K562 (cell line): ENCODE measurements around the gene C18orf63. TPM values are rescaled to one million over a fixed set of nuclear protein-coding genes. Genes with fewer than 3 reads are reported as not detected.

Source experiments
- ATAC-seq: fragments of 200-7000 bp; cut with Tn5 transposase; 3 replicates; pipeline ENCODE4 v1.9.1; 2020; ENCODE audit warnings: moderate library complexity
- BruUV-seq: library from RNA; stranded (reverse); fragments of 400-500 nt; replicated peaks from 2 replicates; lab custom pipeline; 2021; lab: Mats Ljungman, UMichigan
- CTCF ChIA-PET: fragments of 300-600 bp; formaldehyde crosslinking; extraction: SDS; loops from one replicate; lab custom pipeline; 2021; ENCODE audit warnings: low intra/inter-chr PET ratio; lab: Yijun Ruan, JAX
- POLR2A ChIA-PET: fragments of 300-600, 350-650 bp; sonication (Branson Sonifier 250); formaldehyde crosslinking; extraction: SDS; loops from one replicate; lab custom pipeline; 2021; ENCODE audit warnings: antibody characterized with exemption, inconsistent platforms; lab: Yijun Ruan, JAX
- DNase-seq, 4 experiments: peaks; one replicate each; pipeline versions ENCODE4 v3.0.0 to v3.0.0-alpha.2; 2011 to 2018; ENCODE audit warnings: low spot score in 3 of 4, mixed read lengths in 3 of 4; ENCODE audit errors: extremely low read depth in 1 of 4
- FAIRE-seq: peaks from 2 replicates; lab custom pipeline; 2011; peaks lifted over from hg19 to GRCh38; lab: Jason Lieb, UNC
- H2AFZ ChIP-seq: 2 replicates; pipeline ENCODE4 v1.6.0; 2011; ENCODE audit warnings: low read depth, low read length, control low read depth, inconsistent platforms
- H3K27ac ChIP-seq: fragments of 200-600 bp; 3 replicates; pipeline ENCODE4 v1.8.0; 2011; ENCODE audit warnings: low read depth, mild to moderate bottlenecking, control low read depth, inconsistent platforms, low read length, moderate library complexity, mixed read lengths; ENCODE audit errors: extremely low read depth
- H3K27me3 ChIP-seq, 2 experiments: fragments of 300-600 bp in 1 of 2; 2 replicates in 1 of 2; 3 replicates in 1 of 2; pipeline versions ENCODE4 v1.6.0 to v1.8.0; 2011; ENCODE audit warnings: inconsistent platforms in 2 of 2, low read length in 2 of 2, mild to moderate bottlenecking in 1 of 2, mixed read lengths in 1 of 2, moderate library complexity in 1 of 2; ENCODE audit not compliant: control insufficient read depth in 2 of 2, insufficient read depth in 2 of 2
- H3K36me3 ChIP-seq: fragments of 300-600 bp; 3 replicates; pipeline ENCODE4 v1.8.0; 2011; ENCODE audit warnings: mild to moderate bottlenecking, low read length, inconsistent platforms; ENCODE audit not compliant: control insufficient read depth, insufficient read depth
- H3K4me1 ChIP-seq, 2 experiments: fragments of 200-600 bp in 1 of 2; replicated peaks in 1 of 2; 2 replicates in 1 of 2; 3 replicates in 1 of 2; pipeline versions ENCODE4 v1.5.1 to v1.8.0; 2011; ENCODE audit warnings: inconsistent platforms in 2 of 2, low read length in 2 of 2, mild to moderate bottlenecking in 1 of 2, mixed read lengths in 1 of 2, moderate library complexity in 1 of 2; ENCODE audit not compliant: control insufficient read depth in 2 of 2, insufficient read depth in 2 of 2
- H3K4me2 ChIP-seq: 2 replicates; pipeline ENCODE4 v1.6.1; 2011; ENCODE audit warnings: low read length, control low read depth, inconsistent platforms, mixed read lengths; ENCODE audit not compliant: insufficient read depth
- H3K4me3 ChIP-seq: fragments of 200-600 bp; sonication (generic), shearing (Covaris generic); 2 replicates; pipeline ENCODE4 v1.5.1; 2016; ENCODE audit warnings: control low read depth, inconsistent platforms
- H3K79me2 ChIP-seq: fragments of 200-600 bp; 3 replicates; pipeline ENCODE4 v1.8.0; 2011; ENCODE audit warnings: low read length, inconsistent platforms; ENCODE audit not compliant: control insufficient read depth, insufficient read depth
- H3K9ac ChIP-seq, 2 experiments: 2 replicates each; pipeline versions ENCODE4 v1.6.0 to v1.6.1; 2011; ENCODE audit warnings: low read depth in 2 of 2, low read length in 2 of 2, control low read depth in 1 of 2, inconsistent platforms in 1 of 2, mild to moderate bottlenecking in 1 of 2, mixed read lengths in 1 of 2; ENCODE audit not compliant: insufficient read depth in 1 of 2
- H3K9me1 ChIP-seq: one replicate; pipeline ENCODE4 v1.6.0; 2011; ENCODE audit warnings: inconsistent platforms, mild to moderate bottlenecking, low read length, moderate library complexity; ENCODE audit not compliant: control insufficient read depth, insufficient read depth
- H3K9me3 ChIP-seq: replicated peaks from 2 replicates; pipeline ENCODE4 v1.5.1; 2011; ENCODE audit warnings: low read depth, low read length, inconsistent platforms; ENCODE audit not compliant: control insufficient read depth, insufficient read depth
- H4K20me1 ChIP-seq: replicated peaks from 2 replicates; pipeline ENCODE4 v1.6.1; 2011; ENCODE audit warnings: low read length, inconsistent platforms, mixed read lengths; ENCODE audit not compliant: control insufficient read depth, insufficient read depth
- CSDE1 ChIP-seq, 2 experiments: fragments of 450-650 bp; IDR thresholded peaks; 2 replicates each; pipeline ENCODE4 v1.6.1; 2016; ENCODE audit warnings: mild to moderate bottlenecking in 1 of 2
- DDX20 ChIP-seq: fragments of 450-650 bp; IDR thresholded peaks from 2 replicates; pipeline ENCODE4 v1.6.1; 2016; ENCODE audit warnings: missing genetic modification characterization, low read depth, mild to moderate bottlenecking, missing compliant biosample characterization, moderate library complexity
- NELFE ChIP-seq: IDR thresholded peaks from 2 replicates; pipeline ENCODE4 v1.6.1; 2011; ENCODE audit warnings: mild to moderate bottlenecking; ENCODE audit not compliant: insufficient read depth, insufficient read length
- SMARCA4 ChIP-seq: fragments of 450-650 bp; IDR thresholded peaks from 2 replicates; pipeline ENCODE4 v1.6.1; 2016
- SNRNP70 ChIP-seq: fragments of 200-400 bp; formaldehyde crosslinking; optimal IDR thresholded peaks from 2 replicates; pipeline ENCODE3; 2017; ENCODE audit warnings: low read depth, low read length
- USF2 ChIP-seq: sonication (generic); formaldehyde crosslinking; IDR thresholded peaks from 2 replicates; pipeline ENCODE4 v1.5.0; 2020; ENCODE audit warnings: missing genetic modification reagents
- ZBTB43 ChIP-seq: sonication (generic); formaldehyde crosslinking; IDR thresholded peaks from 2 replicates; pipeline ENCODE4 v1.8.0; 2023; ENCODE audit warnings: mild to moderate bottlenecking, missing genetic modification reagents
- ZNF316 ChIP-seq: fragments of 450-650 bp; IDR thresholded peaks from 2 replicates; pipeline ENCODE4 v1.6.1; 2016
- ZNF436 ChIP-seq: fragments of 250-450, 450-650 bp; sonication (Bioruptor Pico); formaldehyde crosslinking; IDR thresholded peaks from 2 replicates; pipeline ENCODE4 v1.7.0; 2020; ENCODE audit warnings: mild to moderate bottlenecking
- ZNF699 ChIP-seq: fragments of 250-450 bp; sonication (Bioruptor Pico); IDR thresholded peaks from 2 replicates; pipeline ENCODE4 v1.8.0; 2021; ENCODE audit warnings: mild to moderate bottlenecking, moderate library complexity; ENCODE audit not compliant: insufficient replicate concordance
- WGBS: fragments of 100-300 bp; shearing (Covaris generic); methylation state at CpG from one replicate; pipeline ENCODE4 v1.1.6; 2016; ENCODE audit warnings: low coverage, mixed read lengths; ENCODE audit not compliant: insufficient coverage; ENCODE audit errors: missing lambda C conversion rate; 5-methylcytosine and 5-hydroxymethylcytosine counted together
- in situ Hi-C: fragments of 300-500 bp; cut with MboI; formaldehyde crosslinking; loops from 4 replicates; pipeline ENCODE4 v1.15.0; 2018; ENCODE audit warnings: inconsistent platforms, mixed read lengths
- intact Hi-C: fragments of 100-400 bp; cut with micrococcal nuclease; formaldehyde crosslinking; loops from 2 replicates; pipeline ENCODE4 v1.14.2; 2022
- polyA plus RNA-seq, 8 experiments: library from polyadenylated mRNA; depleted of rRNA in 4 of 8; stranded (reverse) in 5 of 8; unstranded in 3 of 8; fragments of >200 nt; fragmentation: Nextera tagmentation in 2 of 8; fragmentation: Illumina TruSeq in 1 of 8; extraction: Ambion mirVana in 2 of 8; extraction: Trizol in 1 of 8; gene quantifications; 2 replicates each; pipeline versions ENCODE4 v1.2.1 to v1.2.3, GENCODE V29; 2011 to 2014; ENCODE audit warnings: inconsistent platforms in 1 of 8, missing spikeins in 1 of 8
- total RNA-seq, 7 experiments: library from RNA; depleted of rRNA in 6 of 7; stranded (reverse); fragments of >200 nt in 6 of 7; fragmentation: Illumina TruSeq in 2 of 7; extraction: Trizol in 2 of 7; gene quantifications; 2 replicates each; pipeline versions ENCODE4 v1.2.1 to v1.2.3, GENCODE V29; 2011 to 2021; ENCODE audit warnings: low replicate concordance in 1 of 7
- TF ChIP-seq, protein P1 (sequence below), 2 experiments: fragments of 250-450 bp in 1 of 2; fragments of 450-650 bp in 1 of 2; sonication (Bioruptor Pico) in 1 of 2; IDR thresholded peaks; 2 replicates each; pipeline versions ENCODE4 v1.6.1 to v1.8.0; 2016 to 2021; ENCODE audit warnings: mild to moderate bottlenecking in 2 of 2, moderate library complexity in 2 of 2, missing compliant biosample characterization in 1 of 2, missing genetic modification characterization in 1 of 2
- TF ChIP-seq, protein P2 (sequence below): fragments of 450-650 bp; IDR thresholded peaks from 2 replicates; pipeline ENCODE4 v1.6.1; 2017; ENCODE audit warnings: antibody characterized with exemption

Gene C18orf63
- total and polyA plus RNA-seq, 9 of the 15 experiments (the other 6 are each of a cell fraction or from before 2014, with no cell fraction given), result not detected

GRCh38 chr18:74392323-74392722, 76.7 kb downstream of the C18orf63 start:
- no peaks in the 10 kb centered on the region for H3K4me1 ChIP-seq
- H3K4me3 ChIP-seq, result no peak overlapping the region
- H3K9me3 ChIP-seq, result no peaks in the 10 kb centered on the region
- H3K79me2 ChIP-seq, result no peaks in the 10 kb centered on the region
- DNase-seq (no peak), ATAC-seq (no peak), FAIRE-seq (no peak)
- intact Hi-C loops (no loop called here), in situ Hi-C loops (no loop called here)
- 0% methylated on average over 4 of the region's 4 CpGs for WGBS
- no peak overlapping the region for H3K9ac ChIP-seq
- ChIA-PET POLR2A (interaction anchor here (0.6 to 0.7 kb wide), 2 partner anchors 138 to 1216 kb away, joined by 3 to 5 read pairs; no protein-coding TSS in a partner anchor), CTCF (no interaction called here)
- no peaks in the 10 kb centered on the region for H3K36me3 ChIP-seq
- peaks cover 11 to 53% of the 10 kb centered on the region in 2 experiments for H3K27me3 ChIP-seq
- no peaks in the 10 kb centered on the region for H3K9me1 ChIP-seq
- H4K20me1 ChIP-seq, result no peaks in the 10 kb centered on the region
- TF ChIP-seq USF2, result no peak
- no peak overlapping the region for H3K4me2 ChIP-seq
- BruUV-seq, result no TSS peak
- no peak overlapping the region for H2AFZ ChIP-seq
- H3K27ac ChIP-seq, result no peak overlapping the region

DNA sequence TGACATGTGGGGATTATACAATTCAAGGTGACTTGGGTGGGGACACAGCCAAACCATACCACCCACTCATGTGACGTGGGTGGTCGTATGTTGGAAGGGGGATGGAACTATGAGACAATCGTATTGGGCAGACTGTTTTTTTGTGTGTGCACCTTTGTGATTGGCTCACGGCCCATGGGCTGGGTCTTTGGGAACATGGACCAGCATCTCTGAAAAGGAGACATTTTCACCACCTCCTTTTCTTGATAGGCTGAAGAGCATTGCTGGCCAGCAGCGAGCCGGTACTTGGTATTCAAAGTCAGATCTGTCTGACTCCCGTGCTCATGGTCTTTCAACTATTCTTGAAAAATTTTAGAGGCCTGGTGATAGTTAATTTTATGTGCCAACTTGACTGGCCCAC, 79.4 kb downstream of the C18orf63 start:
- DNase-seq (no peak), FAIRE-seq (no peak), ATAC-seq (no peak)
- intact Hi-C loops (no loop called here), in situ Hi-C loops (no loop called here)
- 0% methylated on average over 7 of the region's 7 CpGs for WGBS
- Histone ChIP-seq H3K27me3 (peaks cover 11 to 62% of the 10 kb centered on the region in 2 experiments), H3K27ac (no peak overlapping the region), H3K79me2 (no peaks in the 10 kb centered on the region), H3K4me2 (no peak overlapping the region), H4K20me1 (no peaks in the 10 kb centered on the region), H2AFZ (no peak overlapping the region), H3K9me3 (no peaks in the 10 kb centered on the region), H3K9me1 (no peaks in the 10 kb centered on the region), H3K4me1 (no peaks in the 10 kb centered on the region), H3K9ac (no peak overlapping the region), H3K36me3 (no peaks in the 10 kb centered on the region), H3K4me3 (no peak overlapping the region)
- CTCF ChIA-PET, result no interaction called here
- POLR2A ChIA-PET, result no interaction called here
- BruUV-seq, result no TSS peak
- TF ChIP-seq DDX20 (tag) (no peak), ZNF316 (no peak), CSDE1 (IDR thresholded peaks at IDR 0.05) (no peak), ZNF699 (CRISPR knock-in tag) (no peak), NELFE (no peak), ZNF436 (no peak), SNRNP70 (no peak), ZBTB43 (CRISPR knock-in tag) (no peak), SMARCA4 (no peak)
- TF ChIP-seq, protein P1, sequence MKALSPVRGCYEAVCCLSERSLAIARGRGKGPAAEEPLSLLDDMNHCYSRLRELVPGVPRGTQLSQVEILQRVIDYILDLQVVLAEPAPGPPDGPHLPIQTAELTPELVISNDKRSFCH (CRISPR knock-in tag; IDR thresholded peaks at IDR 0.05), result no peak
- TF ChIP-seq, protein P1 (tag; IDR thresholded peaks at IDR 0.05), result no peak
- TF ChIP-seq, protein P2, sequence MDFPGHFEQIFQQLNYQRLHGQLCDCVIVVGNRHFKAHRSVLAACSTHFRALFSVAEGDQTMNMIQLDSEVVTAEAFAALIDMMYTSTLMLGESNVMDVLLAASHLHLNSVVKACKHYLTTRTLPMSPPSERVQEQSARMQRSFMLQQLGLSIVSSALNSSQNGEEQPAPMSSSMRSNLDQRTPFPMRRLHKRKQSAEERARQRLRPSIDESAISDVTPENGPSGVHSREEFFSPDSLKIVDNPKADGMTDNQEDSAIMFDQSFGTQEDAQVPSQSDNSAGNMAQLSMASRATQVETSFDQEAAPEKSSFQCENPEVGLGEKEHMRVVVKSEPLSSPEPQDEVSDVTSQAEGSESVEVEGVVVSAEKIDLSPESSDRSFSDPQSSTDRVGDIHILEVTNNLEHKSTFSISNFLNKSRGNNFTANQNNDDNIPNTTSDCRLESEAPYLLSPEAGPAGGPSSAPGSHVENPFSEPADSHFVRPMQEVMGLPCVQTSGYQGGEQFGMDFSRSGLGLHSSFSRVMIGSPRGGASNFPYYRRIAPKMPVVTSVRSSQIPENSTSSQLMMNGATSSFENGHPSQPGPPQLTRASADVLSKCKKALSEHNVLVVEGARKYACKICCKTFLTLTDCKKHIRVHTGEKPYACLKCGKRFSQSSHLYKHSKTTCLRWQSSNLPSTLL, result no peak
